Measurements from ENCODE around the gene GLI3.

DNA sequence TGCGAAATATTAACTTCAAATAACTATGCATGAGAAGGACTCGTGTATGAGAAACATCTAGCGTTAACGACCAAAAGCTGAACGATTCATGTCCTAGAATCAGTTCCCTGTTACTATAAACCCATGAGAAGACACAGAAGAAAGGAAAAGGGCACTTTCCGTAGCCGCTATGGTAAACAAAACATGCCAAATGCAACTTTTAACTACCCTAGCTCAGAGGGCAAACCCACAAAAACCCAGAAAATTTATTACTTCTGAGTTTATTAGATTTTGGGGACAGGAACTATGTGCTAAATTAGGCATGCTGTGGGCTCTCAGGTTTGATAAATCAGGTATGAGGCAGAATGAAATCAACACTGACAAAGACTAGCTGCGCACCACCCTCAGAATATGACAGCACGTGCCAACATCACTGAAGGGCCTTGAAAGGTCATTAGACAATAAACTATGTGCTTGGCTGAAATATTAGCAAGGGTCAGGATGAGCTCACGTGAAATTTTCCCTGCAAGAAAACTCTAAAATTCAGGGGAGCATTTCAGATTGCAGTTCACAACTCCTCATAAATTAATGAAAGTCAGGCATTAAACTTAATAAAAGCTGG is 102.6 kb downstream of the GLI3 start:
- TF ChIP-seq CTCF (IDR thresholded peaks at IDR 0.05) (no peak), RCOR1 (IDR thresholded peaks at IDR 0.05; ENCODE audit: low read length) (no peak), POLR2AphosphoS5 (IDR thresholded peaks at IDR 0.05; ENCODE audit: low read depth, low read length) (no peak), CHD2 (IDR thresholded peaks at IDR 0.05; ENCODE audit: low read length, partially characterized antibody) (no peak), RAD21 (IDR thresholded peaks at IDR 0.05; ENCODE audit: low read length) (no peak), REST (IDR thresholded peaks at IDR 0.05; ENCODE audit: low read depth, low read length) (no peak), JUND (IDR thresholded peaks at IDR 0.05) (no peak), MXI1 (IDR thresholded peaks at IDR 0.05; ENCODE audit: low read depth, low read length) (no peak), EZH2phosphoT487 (IDR thresholded peaks at IDR 0.05; ENCODE audit: borderline replicate concordance, low read depth) (no peak)

All from SK-N-SH (cell line).